Astrocyte (in vitro differentiated cells and primary cell): ENCODE data around the gene TPM4. TPM values are rescaled to one million over a fixed set of nuclear protein-coding genes. Genes with fewer than 3 reads are reported as not detected.

Experiments used
- DNase-seq: peaks from one replicate; pipeline ENCODE4 v3.0.0-alpha.2; 2010; ENCODE audit warnings: low read depth
- FAIRE-seq: peaks from 2 replicates; lab custom pipeline; 2011; peaks lifted over from hg19 to GRCh38; lab: Jason Lieb, UNC
- H2AFZ ChIP-seq: 2 replicates; pipeline ENCODE4 v1.6.0; 2012; ENCODE audit warnings: low read depth, low read length, inconsistent platforms
- H3K27ac ChIP-seq: 2 replicates; pipeline ENCODE4 v1.5.1; 2011; ENCODE audit warnings: low read depth, low read length, inconsistent platforms
- H3K27me3 ChIP-seq: 2 replicates; pipeline ENCODE4 v1.6.0; 2011; ENCODE audit warnings: low read length, inconsistent platforms; ENCODE audit not compliant: insufficient read depth
- H3K36me3 ChIP-seq: 2 replicates; pipeline ENCODE4 v1.5.1; 2011; ENCODE audit warnings: low read length, inconsistent platforms; ENCODE audit not compliant: insufficient read depth
- H3K4me1 ChIP-seq: 2 replicates; pipeline ENCODE4 v1.5.1; 2011; ENCODE audit warnings: low read length, inconsistent platforms; ENCODE audit not compliant: insufficient read depth
- H3K4me2 ChIP-seq: 2 replicates; pipeline ENCODE4 v1.6.0; 2012; ENCODE audit warnings: low read length, inconsistent platforms
- H3K4me3 ChIP-seq: 2 replicates; pipeline ENCODE4 v1.5.1; 2011; ENCODE audit warnings: low read depth, mild to moderate bottlenecking, low read length, inconsistent platforms; ENCODE audit not compliant: insufficient read depth
- H3K79me2 ChIP-seq: 2 replicates; pipeline ENCODE4 v1.6.0; 2012; ENCODE audit warnings: mild to moderate bottlenecking, low read length, inconsistent platforms; ENCODE audit not compliant: insufficient read depth
- H3K9ac ChIP-seq: 2 replicates; pipeline ENCODE4 v1.6.0; 2012; ENCODE audit warnings: mild to moderate bottlenecking, low read length, inconsistent platforms
- H3K9me3 ChIP-seq: 2 replicates; pipeline ENCODE4 v1.5.1; 2012; ENCODE audit warnings: low read depth, mild to moderate bottlenecking, low read length, inconsistent platforms; ENCODE audit not compliant: insufficient read depth
- H4K20me1 ChIP-seq: 2 replicates; pipeline ENCODE4 v1.6.0; 2012; ENCODE audit warnings: low read length, inconsistent platforms; ENCODE audit not compliant: insufficient read depth
- H3K27ac Mint-ChIP-seq: one replicate; pipeline ENCODE4 v1.8.0; 2021; ENCODE audit warnings: mild to moderate bottlenecking, mixed read lengths; ENCODE audit not compliant: unreplicated experiment
- H3K27me3 Mint-ChIP-seq: one replicate; pipeline ENCODE4 v1.8.0; 2021; ENCODE audit warnings: low read depth, mixed read lengths; ENCODE audit not compliant: unreplicated experiment
- H3K36me3 Mint-ChIP-seq: one replicate; pipeline ENCODE4 v1.8.0; 2021; ENCODE audit warnings: low read depth, mixed read lengths; ENCODE audit not compliant: unreplicated experiment
- H3K4me1 Mint-ChIP-seq: one replicate; pipeline ENCODE4 v1.8.0; 2021; ENCODE audit warnings: low read depth, mixed read lengths; ENCODE audit not compliant: unreplicated experiment
- H3K4me3 Mint-ChIP-seq: one replicate; pipeline ENCODE4 v1.8.0; 2021; ENCODE audit warnings: mild to moderate bottlenecking, moderate library complexity, mixed read lengths; ENCODE audit not compliant: unreplicated experiment
- H3K9me3 Mint-ChIP-seq: one replicate; pipeline ENCODE4 v1.8.0; 2021; ENCODE audit warnings: mild to moderate bottlenecking, mixed read lengths; ENCODE audit not compliant: unreplicated experiment
- CTCF ChIP-seq: IDR thresholded peaks from 2 replicates; pipeline ENCODE4 v1.5.1; 2011; ENCODE audit warnings: low read depth, mild to moderate bottlenecking, inconsistent platforms, low read length, moderate library complexity; ENCODE audit not compliant: insufficient read depth
- EZH2 ChIP-seq: IDR thresholded peaks from 2 replicates; pipeline ENCODE4 v1.6.1; 2012; ENCODE audit warnings: mild to moderate bottlenecking, low read length, inconsistent platforms; ENCODE audit not compliant: insufficient read depth
- total RNA-seq: library from RNA; stranded (reverse); gene quantifications from 2 replicates; pipeline ENCODE4 v1.2.1, GENCODE V29; 2021

TPM4 gene
- total RNA-seq, 1 donor from 2014 or later = 811 TPM

GRCh38 chr19:16143399-16144215 lies 67.3 kb downstream of the TPM4 start, which contains the start of gene HSH2D:
TSS of gene HSH2D (plus strand) at chr19:16143685. CDS start at chr19:16148751, 5,066 bp downstream.
- TF ChIP-seq EZH2 (no peak), CTCF (no peak)
- H3K27ac Mint-ChIP-seq = no peak within 1 kb of the TSS
- H3K4me3 Mint-ChIP-seq = no peak within 1 kb of the TSS

DNA sequence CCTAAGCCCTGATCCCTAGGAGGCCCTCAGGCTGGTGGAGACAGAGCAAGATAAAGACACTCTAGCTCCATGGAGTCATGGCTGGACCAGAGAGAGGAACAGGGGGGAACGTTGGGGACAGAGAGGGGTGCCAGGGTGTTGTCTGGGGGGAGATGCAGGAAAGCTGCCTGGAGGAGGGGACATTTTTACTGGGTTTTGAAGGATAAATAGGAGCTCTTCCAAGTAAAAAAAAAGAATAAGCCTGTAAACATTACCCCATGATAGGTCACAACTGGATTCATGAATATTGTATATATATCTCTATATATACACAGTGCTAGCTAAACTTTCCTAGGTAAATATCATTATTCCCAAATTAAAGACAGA lies 67.9 kb downstream of the TPM4 start:
- Mint-ChIP-seq H3K27ac (no peak overlapping the region), H3K4me1 (no peaks in the 10 kb centered on the region), H3K4me3 (no peak overlapping the region), H3K9me3 (peaks cover 2% of the 10 kb centered on the region), H3K27me3 (peaks cover 16% of the 10 kb centered on the region), H3K36me3 (peaks cover 2% of the 10 kb centered on the region)
- Histone ChIP-seq H3K4me2 (no peak overlapping the region), H3K4me1 (no peaks in the 10 kb centered on the region), H3K27me3 (no peaks in the 10 kb centered on the region), H2AFZ (no peak overlapping the region), H3K9ac (no peak overlapping the region), H3K79me2 (no peaks in the 10 kb centered on the region), H3K9me3 (no peaks in the 10 kb centered on the region), H3K27ac (no peak overlapping the region), H3K36me3 (no peaks in the 10 kb centered on the region), H3K4me3 (no peak overlapping the region), H4K20me1 (no peaks in the 10 kb centered on the region)
- FAIRE-seq (no peak), DNase-seq (no peak)
- TF ChIP-seq CTCF = no peak
- TF ChIP-seq EZH2 = no peak

More at GRCh38 chr19:16143399-16144215, 67.3 kb downstream of the TPM4 start, which contains the start of gene HSH2D:
- H3K36me3 Mint-ChIP-seq = peaks cover 2% of the 10 kb centered on the region
- no peaks in the 10 kb centered on the region for H3K4me1 Mint-ChIP-seq
- FAIRE-seq (no peak), DNase-seq (no peak)
- H4K20me1 ChIP-seq = no peaks in the 10 kb centered on the region
- peaks cover 2% of the 10 kb centered on the region for H3K9me3 Mint-ChIP-seq
- H3K27me3 ChIP-seq = no peaks in the 10 kb centered on the region
- no peaks in the 10 kb centered on the region for H3K79me2 ChIP-seq
- H3K4me1 ChIP-seq = no peaks in the 10 kb centered on the region
- no peak within 1 kb of the TSS for H3K4me2 ChIP-seq
- H3K9ac ChIP-seq = no peak within 1 kb of the TSS
- no peak within 1 kb of the TSS for H3K27ac ChIP-seq
- H3K9me3 ChIP-seq = no peaks in the 10 kb centered on the region
- peaks cover 18% of the 10 kb centered on the region for H3K27me3 Mint-ChIP-seq
- no peak within 1 kb of the TSS for H2AFZ ChIP-seq
- H3K36me3 ChIP-seq = no peaks in the 10 kb centered on the region
- H3K4me3 ChIP-seq = no peak within 1 kb of the TSS

DNA sequence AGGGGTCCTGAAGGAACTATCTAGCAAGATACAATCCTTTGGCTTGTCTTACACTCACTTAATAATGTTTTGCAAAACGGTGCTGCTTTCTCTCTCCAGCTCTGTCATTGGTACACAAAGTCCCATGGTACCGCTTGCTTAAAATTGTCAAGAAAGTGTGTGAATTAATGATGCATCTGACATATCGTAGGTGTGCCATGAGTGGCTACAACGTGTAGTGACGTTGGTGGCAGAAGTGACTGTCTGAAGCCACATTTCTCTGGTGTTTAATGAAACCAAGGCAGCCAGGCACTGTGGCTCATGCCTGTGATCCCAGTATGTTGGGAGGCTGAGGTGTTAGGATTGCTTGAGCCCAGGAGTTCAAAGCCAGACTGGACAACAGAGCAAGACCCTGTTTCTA lies 69.8 kb downstream of the TPM4 start:
- Mint-ChIP-seq H3K27ac (no peak overlapping the region), H3K4me3 (no peak overlapping the region), H3K4me1 (no peaks in the 10 kb centered on the region), H3K27me3 (peaks cover 13% of the 10 kb centered on the region), H3K9me3 (peaks cover 2% of the 10 kb centered on the region), H3K36me3 (peaks cover 2% of the 10 kb centered on the region)
- H3K27ac ChIP-seq = no peak overlapping the region
- no peak overlapping the region for H3K4me3 ChIP-seq
- H3K9ac ChIP-seq = no peak overlapping the region
- no peaks in the 10 kb centered on the region for H3K36me3 ChIP-seq
- H2AFZ ChIP-seq = no peak overlapping the region
- H3K4me1 ChIP-seq = no peaks in the 10 kb centered on the region
- H3K9me3 ChIP-seq = no peaks in the 10 kb centered on the region
- H3K4me2 ChIP-seq = no peak overlapping the region
- H4K20me1 ChIP-seq = no peaks in the 10 kb centered on the region
- TF ChIP-seq EZH2 (no peak), CTCF (no peak)
- FAIRE-seq (no peak), DNase-seq (no peak)
- no peaks in the 10 kb centered on the region for H3K79me2 ChIP-seq
- H3K27me3 ChIP-seq = no peaks in the 10 kb centered on the region
